ENCODE data around the gene POLDIP3.
"Not testable (repeated sequence)": the region's sequence is repeated elsewhere in the genome, so short reads cannot be mapped to it uniquely, and the experiment has no call there.

POLDIP3 gene

DNA sequence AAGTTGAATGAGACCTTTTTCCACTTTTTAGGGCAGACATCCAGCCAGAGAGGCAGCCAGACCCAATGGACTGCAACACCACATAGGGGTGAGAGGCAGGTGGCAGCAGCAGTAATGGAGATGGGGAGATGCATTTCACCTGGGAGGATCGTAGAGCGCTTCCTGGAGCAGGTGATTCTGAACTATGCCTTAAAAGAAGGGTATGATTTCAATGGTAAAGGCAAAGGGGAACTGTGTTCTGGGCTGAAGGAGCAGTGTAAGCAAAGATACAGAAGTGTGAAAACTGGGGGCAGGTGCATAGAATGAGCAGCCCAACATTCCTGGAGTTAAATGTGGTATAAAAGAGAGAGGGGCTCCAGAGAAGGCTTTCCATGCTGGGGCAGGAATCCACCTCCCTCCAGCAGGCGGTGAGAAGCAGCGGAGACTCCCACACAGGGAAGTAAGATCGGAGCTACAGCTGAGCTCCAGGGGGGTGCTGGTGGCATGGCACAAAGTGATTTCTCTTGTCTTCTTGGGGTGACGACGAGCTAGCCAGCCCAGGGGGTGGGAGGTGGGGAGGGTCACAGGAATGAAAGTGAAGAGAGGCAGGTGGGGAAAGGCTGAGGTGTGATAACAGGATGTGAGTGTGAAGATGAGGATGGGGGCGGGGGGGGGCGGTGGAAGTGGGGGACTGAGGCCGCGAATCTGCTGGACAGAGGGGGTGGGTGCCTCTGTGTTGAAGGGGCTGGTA lies 65.2 kb downstream of the POLDIP3 start:
- DNase-seq = no peak

DNA sequence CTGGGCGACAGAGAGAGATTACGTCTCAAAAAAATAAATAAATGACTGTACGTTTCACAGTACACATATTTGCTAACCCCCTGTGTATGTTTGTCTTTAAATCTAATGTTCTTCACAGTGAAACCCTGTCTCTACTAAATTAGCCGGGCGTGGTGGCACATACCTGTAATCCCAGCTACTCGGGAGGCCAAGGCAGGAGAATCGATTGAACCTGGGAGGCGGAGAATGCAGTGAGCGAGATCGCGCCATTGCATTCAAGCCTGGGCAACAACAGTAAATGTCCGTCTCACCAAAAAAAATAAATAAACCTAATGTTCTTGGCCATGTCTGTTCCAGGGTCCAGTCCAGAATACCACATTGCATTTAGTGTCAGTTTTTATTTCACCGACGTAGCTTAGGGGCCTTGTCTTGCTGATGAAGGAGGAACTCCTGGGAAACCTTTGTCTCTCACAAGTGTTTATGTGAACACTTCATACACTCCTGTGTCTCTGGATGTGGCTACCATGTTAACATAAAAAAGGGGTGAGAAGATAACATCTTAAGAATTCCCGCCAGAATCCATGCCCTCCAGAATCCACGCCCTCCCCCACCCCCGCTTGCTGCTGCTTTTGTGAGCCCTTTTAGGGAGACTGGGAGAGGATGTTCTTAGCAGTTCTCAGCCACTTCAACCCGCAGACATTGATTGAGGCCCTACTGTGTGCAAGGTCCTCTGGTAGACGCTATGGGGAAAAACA lies 65.9 kb downstream of the POLDIP3 start:
- DNase-seq = no peak

DNA sequence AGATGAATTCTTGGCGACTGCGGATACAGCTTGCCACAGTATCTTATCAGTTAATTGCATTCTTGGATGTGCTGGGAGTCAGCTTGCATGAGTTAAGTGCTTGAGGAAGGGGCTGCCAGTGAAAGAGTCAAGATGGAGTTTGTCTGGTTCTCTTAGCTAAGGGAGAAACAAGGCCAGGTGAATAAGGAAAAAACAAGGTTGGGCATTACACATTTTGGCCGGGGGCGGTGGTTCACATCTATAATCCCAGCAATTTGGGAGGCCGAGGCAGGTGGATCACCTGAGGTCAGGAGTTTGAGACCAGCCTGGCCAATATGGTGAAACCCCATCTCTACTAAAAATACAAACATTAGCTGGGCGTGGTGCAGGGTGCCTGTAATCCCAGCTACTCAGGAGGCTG lies 66.6 kb downstream of the POLDIP3 start:
- DNase-seq = not testable (repeated sequence)

DNA sequence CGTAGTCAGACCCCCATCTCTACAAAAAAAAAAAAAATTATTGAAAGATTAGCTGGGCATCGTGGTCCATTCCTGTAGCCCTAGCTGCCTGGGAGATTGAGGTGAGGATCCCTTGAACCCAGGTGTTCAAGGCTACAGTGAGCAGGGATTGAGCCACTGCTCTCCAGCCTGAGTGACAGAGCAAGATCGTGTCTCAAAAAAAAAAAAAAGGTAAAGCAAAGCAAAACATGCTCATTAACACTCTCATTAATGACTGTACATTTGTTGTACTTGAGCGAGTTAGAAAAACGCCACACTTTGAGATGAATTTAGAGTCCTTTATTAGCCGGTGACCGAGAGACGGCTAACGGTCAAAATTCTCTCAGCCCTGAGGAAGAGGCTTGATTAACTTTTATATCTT lies 67.1 kb downstream of the POLDIP3 start:
- no peak for DNase-seq

DNA sequence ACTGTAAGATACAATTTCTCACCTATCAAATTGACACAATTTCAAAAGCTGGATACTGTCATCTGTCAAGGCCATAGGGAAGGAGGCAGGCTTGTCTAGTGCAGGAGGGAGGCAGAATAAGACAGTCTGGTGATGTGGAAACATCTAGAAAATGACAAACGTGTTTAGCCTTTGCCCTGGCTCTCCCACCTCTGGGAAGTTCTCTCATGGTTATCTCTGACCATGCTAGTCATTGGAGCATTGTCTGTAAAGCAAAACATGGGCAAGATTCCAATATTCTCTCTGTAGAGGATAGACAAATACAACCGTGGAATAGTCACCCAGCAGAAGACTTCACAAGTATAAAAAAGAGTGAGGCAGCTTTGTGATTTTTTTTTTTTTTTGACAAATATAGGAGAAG lies 70.0 kb downstream of the POLDIP3 start:
- no peak for DNase-seq

DNA sequence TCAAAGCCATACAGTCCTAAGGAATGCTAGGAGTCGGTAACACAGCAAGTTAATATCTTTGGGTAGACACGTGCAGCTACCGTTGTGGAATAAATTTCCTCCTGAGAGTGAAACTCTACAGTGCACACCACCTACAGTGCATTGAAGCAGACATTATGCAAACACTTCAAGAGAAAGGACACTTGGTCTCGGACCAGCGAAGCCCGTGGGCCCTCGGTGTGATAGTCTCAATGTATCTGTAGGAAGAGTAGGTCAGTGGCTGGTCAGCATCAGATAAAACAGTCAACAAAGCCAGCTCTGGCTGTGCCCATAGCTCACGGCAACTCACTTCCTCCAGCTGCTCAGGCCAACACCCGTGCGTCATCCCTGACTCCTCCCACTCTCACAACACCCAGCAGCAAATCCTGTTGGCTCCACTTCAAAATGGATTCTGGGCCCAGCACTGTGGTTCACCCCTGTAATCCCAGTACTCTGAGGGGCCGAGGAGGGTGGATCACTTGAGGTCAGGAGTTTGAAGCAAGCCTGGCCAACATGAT lies 75.4 kb downstream of the POLDIP3 start:
- not testable (repeated sequence) for DNase-seq

DNA sequence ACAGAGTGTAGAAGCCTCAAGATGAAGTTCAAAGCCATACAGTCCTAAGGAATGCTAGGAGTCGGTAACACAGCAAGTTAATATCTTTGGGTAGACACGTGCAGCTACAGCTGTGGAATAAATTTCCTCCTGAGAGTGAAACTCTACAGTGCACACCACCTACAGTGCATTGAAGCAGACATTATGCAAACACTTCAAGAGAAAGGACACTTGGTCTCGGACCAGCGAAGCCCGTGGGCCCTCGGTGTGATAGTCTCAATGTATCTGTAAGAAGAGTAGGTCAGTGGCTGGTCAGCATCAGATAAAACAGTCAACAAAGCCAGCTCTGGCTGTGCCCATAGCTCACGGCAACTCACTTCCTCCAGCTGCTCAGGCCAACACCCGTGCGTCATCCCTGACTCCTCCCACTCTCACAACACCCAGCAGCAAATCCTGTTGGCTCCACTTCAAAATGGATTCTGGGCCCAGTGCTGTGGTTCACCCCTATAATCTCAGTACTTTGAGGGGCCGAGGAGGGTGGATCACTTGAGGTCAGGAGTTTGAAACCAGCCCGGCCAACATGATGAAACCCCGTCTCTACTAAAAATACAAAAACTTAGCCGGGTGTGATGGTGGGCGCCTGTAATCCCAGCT lies 77.4 kb downstream of the POLDIP3 start:
- DNase-seq = not testable (repeated sequence)

DNA sequence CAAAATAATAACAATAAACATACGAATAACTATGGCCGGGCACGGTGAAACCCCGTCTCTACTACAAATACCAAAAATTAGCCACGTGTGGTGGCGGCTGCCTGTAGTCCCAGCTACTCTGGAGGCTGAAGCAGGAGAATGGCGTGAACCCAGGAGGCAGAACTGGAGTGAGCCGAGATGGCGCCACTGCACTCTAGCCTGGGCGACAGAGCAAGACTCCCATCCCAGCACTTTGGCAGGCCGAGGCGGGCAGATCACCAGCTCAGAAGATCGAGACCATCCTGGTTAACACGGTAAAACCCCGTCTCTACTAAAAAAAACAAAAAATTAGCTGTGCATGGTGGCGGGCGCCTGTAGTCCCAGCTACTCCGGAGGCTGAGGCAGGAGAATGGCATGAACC lies 78.0 kb downstream of the POLDIP3 start:
- DNase-seq = not testable (repeated sequence)

DNA sequence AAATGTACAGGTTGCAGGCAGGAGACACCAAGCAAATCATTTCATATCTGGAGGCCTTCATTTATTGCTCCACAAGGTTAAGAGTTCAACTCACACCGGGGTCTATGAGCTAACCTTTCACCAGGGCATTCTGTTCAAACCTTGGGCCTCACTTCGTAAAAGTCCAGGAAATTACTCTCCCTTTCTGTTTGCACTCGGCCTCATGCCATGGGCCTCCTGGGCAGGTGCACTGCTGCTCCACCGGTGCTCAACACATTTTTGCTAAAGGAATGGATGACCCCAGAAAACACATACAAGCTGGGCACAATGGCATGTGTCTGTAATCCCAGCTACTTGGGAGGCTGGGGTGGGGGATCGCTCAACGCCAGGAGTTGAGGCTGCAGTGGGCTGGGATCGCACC lies 78.5 kb downstream of the POLDIP3 start:
- DNase-seq = no peak

DNA sequence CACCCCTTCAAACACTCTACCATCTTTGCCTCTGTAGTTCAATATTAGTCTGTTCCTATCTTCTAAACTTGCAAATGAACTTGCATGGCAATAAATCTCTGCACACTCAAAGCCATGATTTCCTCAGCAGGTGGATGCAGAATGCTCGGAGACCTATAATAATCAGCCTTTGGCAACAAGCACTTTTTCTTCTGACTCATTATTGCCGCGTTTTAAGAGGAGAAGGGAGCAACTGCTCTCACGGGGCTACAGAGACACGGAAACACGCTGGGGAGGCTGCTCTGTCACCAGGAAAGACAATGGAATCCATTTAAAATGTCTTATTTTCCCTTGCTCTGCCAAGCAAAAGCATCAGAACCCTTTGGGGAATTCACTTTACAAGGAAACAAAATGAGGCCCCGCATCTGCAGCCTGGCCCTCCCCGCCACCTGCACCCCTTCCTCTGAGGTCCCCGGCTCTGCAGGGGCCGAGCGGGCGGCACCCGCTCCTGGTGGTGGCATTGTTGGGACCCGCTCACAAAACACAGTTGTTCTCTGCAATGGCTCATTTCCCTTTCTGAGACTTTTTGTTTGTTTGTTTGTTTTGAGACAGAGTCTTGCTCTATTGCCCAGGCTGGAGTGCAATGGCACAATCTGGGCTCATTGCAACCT lies 79.5 kb downstream of the POLDIP3 start:
- DNase-seq = not testable (repeated sequence)
